Ectodermal cell (in vitro differentiated cells): ENCODE measurements around the gene APCDD1.
"Not testable (repeated sequence)": the region's sequence is repeated elsewhere in the genome, so short reads cannot be mapped to it uniquely, and the experiment has no call there.

Experiments
- H3K27ac ChIP-seq: 2 replicates; pipeline ENCODE4 v1.7.0; 2013; ENCODE audit warnings: mild to moderate bottlenecking, low read depth, low read length; ENCODE audit not compliant: insufficient read depth, poor library complexity, severe bottlenecking
- H3K27me3 ChIP-seq: 2 replicates; pipeline ENCODE4 v1.7.0; 2013; ENCODE audit warnings: mild to moderate bottlenecking, low read length; ENCODE audit not compliant: insufficient read depth, control insufficient read depth, poor library complexity, severe bottlenecking
- H3K36me3 ChIP-seq: one replicate; pipeline ENCODE4 v1.7.0; 2013; ENCODE audit warnings: low read length; ENCODE audit not compliant: control insufficient read depth, insufficient read depth
- H3K4me1 ChIP-seq: one replicate; pipeline ENCODE4 v1.7.0; 2013; ENCODE audit warnings: low read length; ENCODE audit not compliant: control insufficient read depth, insufficient read depth
- H3K4me3 ChIP-seq: 2 replicates; pipeline ENCODE4 v1.7.0; 2013; ENCODE audit warnings: low read depth, low read length, control low read depth; ENCODE audit not compliant: insufficient read depth
- H3K9me3 ChIP-seq: 2 replicates; pipeline ENCODE4 v1.7.0; 2013; ENCODE audit warnings: mild to moderate bottlenecking, low read length, moderate library complexity; ENCODE audit not compliant: control insufficient read depth
- WGBS, 2 experiments: methylation state at CpG; one replicate each; pipeline ENCODE4 v1.1.7; 2013; ENCODE audit warnings: missing lambda C conversion rate in 2 of 2; 5-methylcytosine and 5-hydroxymethylcytosine counted together

The APCDD1 gene

GRCh38 chr18:10536280-10536679 lies 81.8 kb downstream of the APCDD1 start:
- peaks cover 11% of the 10 kb centered on the region for H3K36me3 ChIP-seq
- H3K9me3 ChIP-seq = no peaks in the 10 kb centered on the region
- H3K4me1 ChIP-seq = no peaks in the 10 kb centered on the region
- H3K27ac ChIP-seq = no peak overlapping the region
- 93 to 100% methylated on average over 2 of the region's 2 CpGs for WGBS, 2 experiments
- no peaks in the 10 kb centered on the region for H3K27me3 ChIP-seq
- H3K4me3 ChIP-seq = no peak overlapping the region

GRCh38 chr18:10537765-10538164 lies 83.3 kb downstream of the APCDD1 start:
- no peaks in the 10 kb centered on the region for H3K9me3 ChIP-seq
- WGBS, 2 experiments = 93 to 97% methylated on average over 2 of the region's 2 CpGs
- no peak overlapping the region for H3K27ac ChIP-seq
- H3K36me3 ChIP-seq = peaks cover 17% of the 10 kb centered on the region
- H3K4me1 ChIP-seq = no peaks in the 10 kb centered on the region
- no peak overlapping the region for H3K4me3 ChIP-seq
- H3K27me3 ChIP-seq = no peaks in the 10 kb centered on the region

GRCh38 chr18:10539124-10539523 lies 84.7 kb downstream of the APCDD1 start:
- WGBS, 2 experiments = 95 to 98% methylated on average over 5 of the region's 5 CpGs
- not testable (repeated sequence) for H3K4me1 ChIP-seq, H3K27me3 ChIP-seq, H3K4me3 ChIP-seq, H3K27ac ChIP-seq, H3K9me3 ChIP-seq
- H3K36me3 ChIP-seq = peaks cover 17% of the 10 kb centered on the region
